HCT116 (cell line): ENCODE results near the gene GCNT2. TPM values are rescaled to one million over a fixed set of nuclear protein-coding genes. Genes with fewer than 3 reads are reported as not detected.

Experiments used
- ATAC-seq: fragments of 200-7000 bp; cut with Tn5 transposase; 2 replicates; pipeline ENCODE4 v1.9.1; 2020; ENCODE audit warnings: mild to moderate bottlenecking, moderate library complexity
- BruUV-seq: library from RNA; stranded (reverse); fragments of 400-500 nt; replicated peaks from 2 replicates; lab custom pipeline; 2021; lab: Mats Ljungman, UMichigan
- CTCF ChIA-PET: fragments of 300-600 bp; sonication (Branson Sonifier 250); formaldehyde crosslinking; loops from one replicate; lab custom pipeline; 2021; ENCODE audit warnings: antibody characterized with exemption; lab: Charles Lee
- POLR2A ChIA-PET: fragments of 300-600, 350-600 bp; sonication (Branson Sonifier 250); formaldehyde crosslinking; loops from one replicate; lab custom pipeline; 2021; ENCODE audit warnings: antibody characterized with exemption; lab: Charles Lee
- RAD21 ChIA-PET, 2 experiments: fragments of 300-600 bp; sonication (Branson Sonifier 250); formaldehyde crosslinking; loops; one replicate each; lab custom pipeline; 2023; ENCODE audit warnings: low total read pairs in 2 of 2; ENCODE audit not compliant: uncharacterized antibody in 2 of 2, unreplicated experiment in 2 of 2, low non-redundant PET in 1 of 2; lab: Charles Lee
- DNase-seq: peaks from one replicate; pipeline ENCODE4 v3.0.0-alpha.2; 2010; ENCODE audit warnings: low read depth, low spot score
- H2AFZ ChIP-seq: fragments of 200-600 bp; shearing (Covaris generic), sonication (generic); 2 replicates; pipeline ENCODE4 v1.6.1; 2017; ENCODE audit warnings: low read depth, mixed run types, mixed read lengths, antibody characterized with exemption, low read length; ENCODE audit not compliant: poor library complexity, severe bottlenecking
- H3K27ac ChIP-seq: 2 replicates; pipeline ENCODE4 v1.5.1; 2012; ENCODE audit warnings: low read depth, low read length
- H3K27me3 ChIP-seq: fragments of 200-600 bp; sonication (generic); 2 replicates; pipeline ENCODE4 v1.6.1; 2016; ENCODE audit warnings: mixed run types, low read length, mixed read lengths; ENCODE audit not compliant: insufficient read depth
- H3K36me3 ChIP-seq, 2 experiments: fragments of 200-500 bp in 1 of 2; fragments of 200-600 bp in 1 of 2; sonication (Bioruptor generic) in 1 of 2; sonication (generic) in 1 of 2; 2 replicates each; pipeline versions ENCODE4 v1.5.1 to v1.6.1; 2014 to 2016; ENCODE audit warnings: low read length in 2 of 2, inconsistent platforms in 1 of 2, mixed read lengths in 1 of 2, mixed run types in 1 of 2; ENCODE audit not compliant: insufficient read depth in 2 of 2, control insufficient read depth in 1 of 2
- H3K4me1 ChIP-seq, 2 experiments: fragments of 200-600 bp in 1 of 2; sonication (generic) in 1 of 2; 2 replicates each; pipeline versions ENCODE4 v1.5.1 to v1.6.1; 2012 to 2017; ENCODE audit warnings: low read length in 2 of 2, inconsistent platforms in 1 of 2, mild to moderate bottlenecking in 1 of 2, mixed read lengths in 1 of 2, mixed run types in 1 of 2, moderate library complexity in 1 of 2; ENCODE audit not compliant: insufficient read depth in 2 of 2, control insufficient read depth in 1 of 2
- H3K4me2 ChIP-seq: fragments of 200-600 bp; sonication (generic); 2 replicates; pipeline ENCODE4 v1.6.1; 2017; ENCODE audit warnings: mixed run types, low read length, mixed read lengths
- H3K4me3 ChIP-seq, 2 experiments: fragments of 200-600 bp in 1 of 2; sonication (generic) in 1 of 2; replicated peaks in 1 of 2; 2 replicates each; pipeline ENCODE4 v1.5.1; 2011 to 2016; ENCODE audit warnings: low read length in 2 of 2, control low read depth in 1 of 2, low read depth in 1 of 2, mild to moderate bottlenecking in 1 of 2, mixed read lengths in 1 of 2, mixed run types in 1 of 2
- H3K79me2 ChIP-seq: fragments of 200-600 bp; sonication (generic); 2 replicates; pipeline ENCODE4 v1.6.1; 2017; ENCODE audit warnings: mild to moderate bottlenecking, mixed run types, low read length, moderate library complexity, mixed read lengths; ENCODE audit not compliant: insufficient read depth
- H3K9ac ChIP-seq: fragments of 200-600 bp; sonication (generic); 2 replicates; pipeline ENCODE4 v1.6.1; 2016; ENCODE audit warnings: low read length, mixed read lengths
- H3K9me2 ChIP-seq: fragments of 200-600 bp; sonication (generic), shearing (Covaris generic); 2 replicates; pipeline ENCODE4 v1.6.1; 2017; ENCODE audit warnings: mixed run types, mild to moderate bottlenecking, moderate library complexity; ENCODE audit not compliant: insufficient read depth
- H3K9me3 ChIP-seq, 2 experiments: fragments of 200-500 bp in 1 of 2; fragments of 200-600 bp in 1 of 2; sonication (Bioruptor generic) in 1 of 2; sonication (generic) in 1 of 2; 2 replicates each; pipeline ENCODE4 v1.6.1; 2014 to 2017; ENCODE audit warnings: low read length in 2 of 2, mixed read lengths in 2 of 2, inconsistent platforms in 1 of 2, low read depth in 1 of 2, mild to moderate bottlenecking in 1 of 2, mixed run types in 1 of 2, moderate library complexity in 1 of 2; ENCODE audit not compliant: control insufficient read depth in 1 of 2, insufficient read depth in 1 of 2
- H4K20me1 ChIP-seq: fragments of 200-600 bp; sonication (generic), shearing (Covaris generic); 2 replicates; pipeline ENCODE4 v1.6.1; 2017; ENCODE audit warnings: mixed run types, mild to moderate bottlenecking, moderate library complexity; ENCODE audit not compliant: insufficient read depth
- CEBPB ChIP-seq: IDR thresholded peaks from 2 replicates; pipeline ENCODE4 v1.6.1; 2012; ENCODE audit warnings: low read depth
- EGR1 ChIP-seq: IDR thresholded peaks from 2 replicates; pipeline ENCODE4 v1.6.1; 2012; ENCODE audit warnings: low read depth
- EZH2phosphoT487 ChIP-seq: fragments of 200-600 bp; IDR thresholded peaks from 2 replicates; pipeline ENCODE4 v1.6.1; 2018; ENCODE audit warnings: antibody characterized with exemption, borderline replicate concordance
- JUND ChIP-seq: IDR thresholded peaks from 2 replicates; pipeline ENCODE4 v1.6.1; 2012
- POLR2A ChIP-seq: IDR thresholded peaks from 2 replicates; pipeline ENCODE4 v1.7.0; 2011; ENCODE audit warnings: borderline replicate concordance; ENCODE audit not compliant: insufficient read depth, insufficient read length; ENCODE audit errors: extremely low read depth
- POLR2AphosphoS5 ChIP-seq: IDR thresholded peaks from 2 replicates; pipeline ENCODE4 v1.6.1; 2011; ENCODE audit warnings: mild to moderate bottlenecking, low read depth, low read length, moderate library complexity
- RAD21 ChIP-seq: IDR thresholded peaks from 2 replicates; pipeline ENCODE4 v1.6.1; 2012; ENCODE audit warnings: low read depth, mild to moderate bottlenecking
- SP1 ChIP-seq: IDR thresholded peaks from 2 replicates; pipeline ENCODE4 v1.6.1; 2012; ENCODE audit warnings: low read depth
- SRF ChIP-seq: IDR thresholded peaks from 2 replicates; pipeline ENCODE4 v1.6.1; 2012; ENCODE audit warnings: low read depth
- TCF7L2 ChIP-seq: IDR thresholded peaks from 2 replicates; pipeline ENCODE4 v1.7.0; 2011; ENCODE audit warnings: borderline replicate concordance, inconsistent platforms; ENCODE audit not compliant: insufficient read depth, insufficient read length; ENCODE audit errors: extremely low read depth
- YY1 ChIP-seq: IDR thresholded peaks from 2 replicates; pipeline ENCODE4 v1.6.1; 2011; ENCODE audit warnings: low read length, low read depth, moderate library complexity, mild to moderate bottlenecking; ENCODE audit not compliant: insufficient replicate concordance; ENCODE audit errors: extremely low read depth
- ZFX ChIP-seq: fragments of 450-650 bp; IDR thresholded peaks from 2 replicates; pipeline ENCODE4 v1.6.1; 2017
- ZNF274 ChIP-seq: fragments of 200-500 bp; sonication (Bioruptor generic); IDR thresholded peaks from 2 replicates; pipeline ENCODE4 v1.6.1; 2014; ENCODE audit warnings: mild to moderate bottlenecking, low read depth, low read length, inconsistent platforms
- intact Hi-C: fragments of 100-400 bp; cut with micrococcal nuclease; formaldehyde crosslinking; loops from 2 replicates; pipeline ENCODE4 v1.10.0; 2022
- total RNA-seq: library from RNA; stranded (reverse); gene quantifications from one replicate; pipeline ENCODE4 v1.2.1, GENCODE V29; 2021; ENCODE audit not compliant: unreplicated experiment
- TF ChIP-seq, protein P1 (sequence below): IDR thresholded peaks from 2 replicates; pipeline ENCODE4 v1.6.1; 2012
- TF ChIP-seq, protein P2 (sequence below): IDR thresholded peaks from 2 replicates; pipeline ENCODE4 v1.6.1; 2012
- TF ChIP-seq, protein P3 (sequence below): IDR thresholded peaks from 2 replicates; pipeline ENCODE4 v1.6.1; 2012; ENCODE audit warnings: low read depth

The GCNT2 gene
- total RNA-seq, 1 experiment from 2014 or later = 0.74 TPM

DNA sequence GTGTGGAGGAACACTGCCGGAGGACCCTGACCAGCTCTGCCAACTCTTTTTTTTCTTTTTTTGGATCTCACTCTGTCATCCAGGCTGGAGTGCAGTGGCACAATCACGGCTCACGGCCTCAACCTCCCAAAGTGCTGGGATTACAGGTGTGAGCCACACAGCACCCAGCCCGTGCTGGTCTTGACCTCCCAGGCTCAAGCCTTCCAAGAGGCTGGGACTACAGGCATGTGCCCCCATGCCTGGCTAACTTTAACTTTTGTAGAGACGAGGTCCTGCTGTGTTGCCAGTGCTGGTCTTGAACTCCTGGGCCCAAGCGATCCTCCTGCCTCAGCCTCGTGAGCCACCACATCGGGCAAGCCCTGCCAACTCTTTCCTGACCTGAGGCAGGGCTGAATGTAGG, 11.2 kb downstream of the GCNT2 start:
- POLR2A ChIA-PET = no interaction called here
- intact Hi-C loops = no loop called here
- Histone ChIP-seq H3K79me2 (no peaks in the 10 kb centered on the region), H3K4me1 (no peaks in the 10 kb centered on the region), H3K4me3 (no peak overlapping the region), H3K4me2 (no peak overlapping the region), H3K9ac (no peak overlapping the region), H3K9me3 (no peaks in the 10 kb centered on the region), H3K27ac (no peak overlapping the region), H3K36me3 (no peaks in the 10 kb centered on the region), H4K20me1 (no peaks in the 10 kb centered on the region), H3K9me2 (no peaks in the 10 kb centered on the region), H3K27me3 (no peaks in the 10 kb centered on the region), H2AFZ (no peak overlapping the region)
- ATAC-seq = no peak
- RAD21 ChIA-PET = no interaction called here
- CTCF ChIA-PET = interaction anchor here (1.0 kb wide), 1 partner anchor 17 kb away, joined by 3 read pairs; no protein-coding TSS in a partner anchor
- no TSS peak for BruUV-seq
- DNase-seq = no peak
- TF ChIP-seq EZH2phosphoT487 (no peak), YY1 (no peak), JUND (no peak), POLR2A (no peak), ZNF274 (no peak), SP1 (no peak), SRF (no peak), POLR2AphosphoS5 (no peak), RAD21 (no peak), ZFX (no peak), CEBPB (no peak), EGR1 (no peak), TCF7L2 (no peak)
- TF ChIP-seq, protein P1, sequence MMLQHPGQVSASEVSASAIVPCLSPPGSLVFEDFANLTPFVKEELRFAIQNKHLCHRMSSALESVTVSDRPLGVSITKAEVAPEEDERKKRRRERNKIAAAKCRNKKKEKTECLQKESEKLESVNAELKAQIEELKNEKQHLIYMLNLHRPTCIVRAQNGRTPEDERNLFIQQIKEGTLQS = no peak
- TF ChIP-seq, protein P2, sequence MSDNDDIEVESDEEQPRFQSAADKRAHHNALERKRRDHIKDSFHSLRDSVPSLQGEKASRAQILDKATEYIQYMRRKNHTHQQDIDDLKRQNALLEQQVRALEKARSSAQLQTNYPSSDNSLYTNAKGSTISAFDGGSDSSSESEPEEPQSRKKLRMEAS = no peak
- TF ChIP-seq, protein P3, sequence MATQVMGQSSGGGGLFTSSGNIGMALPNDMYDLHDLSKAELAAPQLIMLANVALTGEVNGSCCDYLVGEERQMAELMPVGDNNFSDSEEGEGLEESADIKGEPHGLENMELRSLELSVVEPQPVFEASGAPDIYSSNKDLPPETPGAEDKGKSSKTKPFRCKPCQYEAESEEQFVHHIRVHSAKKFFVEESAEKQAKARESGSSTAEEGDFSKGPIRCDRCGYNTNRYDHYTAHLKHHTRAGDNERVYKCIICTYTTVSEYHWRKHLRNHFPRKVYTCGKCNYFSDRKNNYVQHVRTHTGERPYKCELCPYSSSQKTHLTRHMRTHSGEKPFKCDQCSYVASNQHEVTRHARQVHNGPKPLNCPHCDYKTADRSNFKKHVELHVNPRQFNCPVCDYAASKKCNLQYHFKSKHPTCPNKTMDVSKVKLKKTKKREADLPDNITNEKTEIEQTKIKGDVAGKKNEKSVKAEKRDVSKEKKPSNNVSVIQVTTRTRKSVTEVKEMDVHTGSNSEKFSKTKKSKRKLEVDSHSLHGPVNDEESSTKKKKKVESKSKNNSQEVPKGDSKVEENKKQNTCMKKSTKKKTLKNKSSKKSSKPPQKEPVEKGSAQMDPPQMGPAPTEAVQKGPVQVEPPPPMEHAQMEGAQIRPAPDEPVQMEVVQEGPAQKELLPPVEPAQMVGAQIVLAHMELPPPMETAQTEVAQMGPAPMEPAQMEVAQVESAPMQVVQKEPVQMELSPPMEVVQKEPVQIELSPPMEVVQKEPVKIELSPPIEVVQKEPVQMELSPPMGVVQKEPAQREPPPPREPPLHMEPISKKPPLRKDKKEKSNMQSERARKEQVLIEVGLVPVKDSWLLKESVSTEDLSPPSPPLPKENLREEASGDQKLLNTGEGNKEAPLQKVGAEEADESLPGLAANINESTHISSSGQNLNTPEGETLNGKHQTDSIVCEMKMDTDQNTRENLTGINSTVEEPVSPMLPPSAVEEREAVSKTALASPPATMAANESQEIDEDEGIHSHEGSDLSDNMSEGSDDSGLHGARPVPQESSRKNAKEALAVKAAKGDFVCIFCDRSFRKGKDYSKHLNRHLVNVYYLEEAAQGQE = no peak
